IMR-90 (cell line): Measurements from ENCODE around the gene TMCC1. TPM values are rescaled to one million over a fixed set of nuclear protein-coding genes. Genes with fewer than 3 reads are reported as not detected.

Source experiments
- ATAC-seq: fragments of 200-7000 bp; cut with Tn5 transposase; 2 replicates; pipeline ENCODE4 v1.9.1; 2020; ENCODE audit warnings: low read depth, mild to moderate bottlenecking, moderate library complexity
- BruUV-seq: library from RNA; stranded (reverse); fragments of 400-500 nt; replicated peaks from 2 replicates; lab custom pipeline; 2021; lab: Mats Ljungman, UMichigan
- CTCF ChIA-PET: fragments of 300-600 bp; formaldehyde crosslinking; extraction: SDS; loops from one replicate; lab custom pipeline; 2021; ENCODE audit warnings: antibody characterized with exemption; lab: Yijun Ruan, JAX
- POLR2A ChIA-PET: fragments of 300-600 bp; sonication (Branson Sonifier 250); formaldehyde crosslinking; loops from one replicate; lab custom pipeline; 2022; ENCODE audit warnings: antibody characterized with exemption; ENCODE audit not compliant: unreplicated experiment; lab: Charles Lee
- DNase-seq: peaks from one replicate; pipeline ENCODE4 v3.0.0; 2013
- H2AFZ ChIP-seq: replicated peaks from 2 replicates; pipeline ENCODE3; 2013; ENCODE audit warnings: low read length, mild to moderate bottlenecking; ENCODE audit not compliant: poor library complexity
- H2AK5ac ChIP-seq: 2 replicates; pipeline ENCODE4 v1.6.1; 2013; ENCODE audit warnings: low read depth, low read length, inconsistent platforms
- H2AK9ac ChIP-seq: replicated peaks from 2 replicates; pipeline ENCODE3; 2013; ENCODE audit warnings: mild to moderate bottlenecking, low read depth, low read length, moderate library complexity; ENCODE audit not compliant: poor library complexity
- H2BK120ac ChIP-seq: 2 replicates; pipeline ENCODE4 v1.6.1; 2013; ENCODE audit warnings: low read depth, low read length, inconsistent platforms
- H2BK15ac ChIP-seq: 3 replicates; pipeline ENCODE4 v1.6.1; 2013; ENCODE audit warnings: low read depth, low read length, inconsistent platforms
- H2BK20ac ChIP-seq: 2 replicates; pipeline ENCODE4 v1.6.1; 2013; ENCODE audit warnings: low read depth, mild to moderate bottlenecking, inconsistent platforms, low read length, moderate library complexity
- H2BK5ac ChIP-seq: 2 replicates; pipeline ENCODE4 v1.6.1; 2013; ENCODE audit warnings: mild to moderate bottlenecking, low read depth, low read length, inconsistent platforms; ENCODE audit not compliant: poor library complexity, severe bottlenecking
- H3K14ac ChIP-seq: replicated peaks from 2 replicates; pipeline ENCODE4 v1.6.1; 2013; ENCODE audit warnings: low read depth, low read length, inconsistent platforms
- H3K18ac ChIP-seq: 2 replicates; pipeline ENCODE4 v1.6.1; 2013; ENCODE audit warnings: low read depth, low read length, control low read depth
- H3K23ac ChIP-seq: 2 replicates; pipeline ENCODE4 v1.6.1; 2013; ENCODE audit warnings: low read depth, low read length, inconsistent platforms
- H3K27ac ChIP-seq: 2 replicates; pipeline ENCODE4 v1.5.1; 2013; ENCODE audit warnings: mild to moderate bottlenecking, control low read depth, low read length; ENCODE audit not compliant: insufficient read depth
- H3K27me3 ChIP-seq: 2 replicates; pipeline ENCODE4 v1.6.1; 2013; ENCODE audit warnings: low read length; ENCODE audit not compliant: control insufficient read depth, insufficient read depth
- H3K36me3 ChIP-seq: 2 replicates; pipeline ENCODE4 v1.6.1; 2013; ENCODE audit warnings: low read length, mixed read lengths; ENCODE audit not compliant: control insufficient read depth, insufficient read depth
- H3K4ac ChIP-seq: 2 replicates; pipeline ENCODE4 v1.6.1; 2013; ENCODE audit warnings: low read depth, low read length, inconsistent platforms
- H3K4me1 ChIP-seq: 2 replicates; pipeline ENCODE4 v1.6.1; 2013; ENCODE audit warnings: low read length, mixed read lengths; ENCODE audit not compliant: control insufficient read depth, insufficient read depth
- H3K4me2 ChIP-seq: 2 replicates; pipeline ENCODE4 v1.6.1; 2013; ENCODE audit warnings: low read depth, mild to moderate bottlenecking, control low read depth, low read length, moderate library complexity
- H3K4me3 ChIP-seq: 2 replicates; pipeline ENCODE4 v1.5.1; 2013; ENCODE audit warnings: low read depth, mild to moderate bottlenecking, control low read depth, low read length, moderate library complexity; ENCODE audit not compliant: insufficient read depth
- H3K56ac ChIP-seq: 2 replicates; pipeline ENCODE4 v1.6.1; 2013; ENCODE audit warnings: low read length, inconsistent platforms; ENCODE audit not compliant: insufficient read depth; ENCODE audit errors: extremely low read depth
- H3K79me1 ChIP-seq, 2 experiments: 2 replicates each; pipeline ENCODE4 v1.6.1; 2013; ENCODE audit warnings: low read length in 2 of 2, inconsistent platforms in 1 of 2, low read depth in 1 of 2
- H3K9ac ChIP-seq: 2 replicates; pipeline ENCODE4 v1.6.1; 2013; ENCODE audit warnings: low read depth, low read length, control low read depth
- H3K9me1 ChIP-seq: 2 replicates; pipeline ENCODE4 v1.6.1; 2013; ENCODE audit warnings: low read length, inconsistent platforms; ENCODE audit not compliant: insufficient read depth
- H3K9me3 ChIP-seq: 2 replicates; pipeline ENCODE4 v1.6.1; 2013; ENCODE audit warnings: low read length; ENCODE audit not compliant: control insufficient read depth, insufficient read depth
- H4K20me1 ChIP-seq: 2 replicates; pipeline ENCODE4 v1.6.1; 2013; ENCODE audit warnings: low read length, inconsistent platforms; ENCODE audit not compliant: insufficient read depth
- H4K5ac ChIP-seq: 2 replicates; pipeline ENCODE4 v1.6.1; 2013; ENCODE audit warnings: mild to moderate bottlenecking, low read depth, low read length, control low read depth
- H4K8ac ChIP-seq, 2 experiments: 2 replicates each; pipeline ENCODE4 v1.6.1; 2013; ENCODE audit warnings: low read depth in 2 of 2, low read length in 2 of 2, control low read depth in 1 of 2, inconsistent platforms in 1 of 2
- H4K91ac ChIP-seq: 2 replicates; pipeline ENCODE4 v1.6.1; 2013; ENCODE audit warnings: low read depth, low read length, inconsistent platforms; ENCODE audit not compliant: insufficient read depth
- BHLHE40 ChIP-seq: fragments of 150-350 bp; IDR thresholded peaks from 2 replicates; pipeline ENCODE4 v1.6.1; 2016; ENCODE audit warnings: mild to moderate bottlenecking, low read depth, low read length
- CEBPB ChIP-seq: IDR thresholded peaks from 2 replicates; pipeline ENCODE4 v1.6.1; 2012; ENCODE audit warnings: low read depth, low read length, improper control_type of control experiment
- CTCF ChIP-seq: conservative IDR thresholded peaks from 2 replicates; pipeline ENCODE4 v1.5.1; 2012; ENCODE audit warnings: mild to moderate bottlenecking, low read depth, low read length, improper control_type of control experiment
- ELK1 ChIP-seq: fragments of 150-350 bp; IDR thresholded peaks from 2 replicates; pipeline ENCODE4 v1.6.1; 2016; ENCODE audit warnings: low read depth, mild to moderate bottlenecking, low read length, moderate library complexity, borderline replicate concordance
- FOS ChIP-seq: fragments of 150-350 bp; IDR thresholded peaks from 2 replicates; pipeline ENCODE4 v1.6.1; 2016; ENCODE audit warnings: low read depth, low read length
- MAFK ChIP-seq: IDR thresholded peaks from 2 replicates; pipeline ENCODE4 v1.6.1; 2012; ENCODE audit warnings: low read depth, low read length, improper control_type of control experiment
- MAZ ChIP-seq: IDR thresholded peaks from 2 replicates; pipeline ENCODE4 v1.6.1; 2012; ENCODE audit warnings: low read depth, mild to moderate bottlenecking, low read length, improper control_type of control experiment, moderate library complexity, borderline replicate concordance
- NFE2L2 ChIP-seq: fragments of 150-350 bp; IDR thresholded peaks from 2 replicates; pipeline ENCODE4 v1.6.1; 2016; ENCODE audit warnings: low read depth, mild to moderate bottlenecking, low read length
- RAD21 ChIP-seq: IDR thresholded peaks from 2 replicates; pipeline ENCODE4 v1.6.1; 2012; ENCODE audit warnings: low read length, improper control_type of control experiment
- RCOR1 ChIP-seq: IDR thresholded peaks from 2 replicates; pipeline ENCODE4 v1.6.1; 2012; ENCODE audit warnings: mild to moderate bottlenecking, low read length, improper control_type of control experiment; ENCODE audit not compliant: insufficient replicate concordance
- SMC3 ChIP-seq: fragments of 150-350 bp; IDR thresholded peaks from 2 replicates; pipeline ENCODE4 v1.6.1; 2016; ENCODE audit warnings: low read depth, mild to moderate bottlenecking, antibody characterized with exemption, low read length, moderate library complexity
- USF2 ChIP-seq: fragments of 150-350 bp; IDR thresholded peaks from 2 replicates; pipeline ENCODE4 v1.6.1; 2017; ENCODE audit warnings: mild to moderate bottlenecking, antibody characterized with exemption, low read length, low read depth
- WGBS, 2 experiments: methylation state at CpG; one replicate each; pipeline versions ENCODE4 v1.1.5 to v1.1.7; 2013; ENCODE audit warnings: missing lambda C conversion rate in 2 of 2; ENCODE audit not compliant: insufficient read length in 1 of 2; ENCODE audit errors: extremely low coverage in 2 of 2; 5-methylcytosine and 5-hydroxymethylcytosine counted together
- dilution Hi-C: fragments of 300-500 bp; cut with HindIII; formaldehyde crosslinking; loops from one replicate; pipeline ENCODE4 v1.14.3; 2018; ENCODE audit warnings: low sequenced_read_pairs; ENCODE audit not compliant: unreplicated experiment
- in situ Hi-C: fragments of 300-500 bp; cut with MboI; formaldehyde crosslinking; loops from 3 replicates; pipeline ENCODE4 v1.14.3; 2019; ENCODE audit warnings: low sequenced_read_pairs, inconsistent platforms, mixed read lengths
- intact Hi-C: fragments of 100-400 bp; cut with micrococcal nuclease; formaldehyde crosslinking; loops from 2 replicates; pipeline ENCODE4 v1.10.0; 2022
- polyA plus RNA-seq, 3 experiments: library from polyadenylated mRNA; depleted of rRNA; stranded (reverse); fragments of >200 nt; gene quantifications; 2 replicates each; pipeline ENCODE4 v1.2.3, GENCODE V29; 2012; ENCODE audit warnings: low replicate concordance in 1 of 3
- total RNA-seq: library from RNA; depleted of rRNA; stranded (reverse); fragments of >200 nt; gene quantifications from 2 replicates; pipeline ENCODE4 v1.2.3, GENCODE V29; 2012

The TMCC1 gene
- total and polyA plus RNA-seq, 2 of the 4 experiments (the other 2 are of a cell fraction) = 5.0 to 7.3 TPM

GRCh38 chr3:129738172-129738571 is 155.3 kb downstream of the TMCC1 start:
- no peak overlapping the region for H2BK15ac ChIP-seq
- dilution Hi-C loops (no loop called here), intact Hi-C loops (no loop called here), in situ Hi-C loops (no loop called here)
- no peak overlapping the region for H3K18ac ChIP-seq
- no peak overlapping the region for H2BK120ac ChIP-seq
- CTCF ChIA-PET = interaction anchor here (0.6 to 0.9 kb wide), 3 partner anchors 10 to 92 kb away, joined by 3 to 4 read pairs (median 3); no protein-coding TSS in a partner anchor
- H2BK5ac ChIP-seq = no peak overlapping the region
- no peaks in the 10 kb centered on the region for H3K79me1 ChIP-seq
- no peaks in the 10 kb centered on the region; the same call in 1 of the 2 replicates for H3K36me3 ChIP-seq
- no peak overlapping the region for H3K9ac ChIP-seq
- H3K23ac ChIP-seq = no peak overlapping the region
- H4K91ac ChIP-seq = no peak overlapping the region
- no peaks in the 10 kb centered on the region for H3K27me3 ChIP-seq
- no peak for ATAC-seq
- H4K20me1 ChIP-seq = no peaks in the 10 kb centered on the region
- H3K14ac ChIP-seq = no peak overlapping the region
- H2AK5ac ChIP-seq = no peak overlapping the region
- no peaks in the 10 kb centered on the region for H3K9me1 ChIP-seq
- no peak overlapping the region for H4K5ac ChIP-seq
- H3K4me1 ChIP-seq = no peaks in the 10 kb centered on the region
- no peak overlapping the region for H2AFZ ChIP-seq
- H4K8ac ChIP-seq = no peak overlapping the region
- no peak overlapping the region for H3K56ac ChIP-seq
- POLR2A ChIA-PET = no interaction called here
- no TSS peak for BruUV-seq
- H2AK9ac ChIP-seq = no peak overlapping the region
- no peak for DNase-seq
- H3K27ac ChIP-seq = no peak overlapping the region
- no CpG with 5 or more reads among the region's 5 CpGs for WGBS, 2 experiments
- TF ChIP-seq CTCF (no peak), MAFK (no peak), FOS (no peak), NFE2L2 (no peak), MAZ (no peak), USF2 (no peak), BHLHE40 (no peak), RCOR1 (no peak), SMC3 (no peak), RAD21 (no peak), CEBPB (no peak), ELK1 (no peak)
- H3K4me2 ChIP-seq = no peak overlapping the region
- H2BK20ac ChIP-seq = no peak overlapping the region
- no peaks in the 10 kb centered on the region for H3K9me3 ChIP-seq
- H3K4ac ChIP-seq = no peak overlapping the region
- H3K4me3 ChIP-seq = no peak overlapping the region
